ENCODE data around the gene GABBR2. TPM values are rescaled to one million over a fixed set of nuclear protein-coding genes. Genes with fewer than 3 reads are reported as not detected.
A peak's percentile ranks its signal among the peaks of the same experiment; 100 is the strongest.

GABBR2 gene
- total and polyA plus RNA-seq, 9 of the 15 experiments (the other 6 are each of a cell fraction or from before 2014, with no cell fraction given): 0.15 to 1.9 (median 0.32) TPM

GRCh38 chr9:98410185-98410697 lies 298.5 kb downstream of the GABBR2 start (continued):
- TF ChIP-seq ZBTB11 (CRISPR knock-in tag; IDR thresholded peaks at IDR 0.05) (0 out of 6 replicates have a peak, but pooled peaks of 1 of the 3 experiments have one; percentile 42), SRF (CRISPR knock-in tag; IDR thresholded peaks at IDR 0.05) (peak in 1 of 2 experiments; percentile 83; a peak in 1 of 4 replicates), ETV5 (CRISPR knock-in tag; IDR thresholded peaks at IDR 0.05; ENCODE audit: low read depth) (peak; percentile 59; the same call in 1 of the 2 replicates), FOSL1 (tag; conservative IDR thresholded peaks at IDR 0.05) (peak; percentile 42; the same call in 1 of the 2 replicates), NR3C1 (CRISPR knock-in tag; IDR thresholded peaks at IDR 0.05) (no peak), REST (IDR thresholded peaks at IDR 0.05; ENCODE audit: borderline replicate concordance) (no peak), REST (CRISPR knock-in tag; IDR thresholded peaks at IDR 0.05; ENCODE audit: low read depth) (no peak), RBM15 (IDR thresholded peaks at IDR 0.05; ENCODE audit: insufficient read depth, low read length) (no peak), ZNF282 (CRISPR knock-in tag; IDR thresholded peaks at IDR 0.05) (no peak), ID3 (CRISPR knock-in tag; IDR thresholded peaks at IDR 0.05) (no peak), ID3 (tag; IDR thresholded peaks at IDR 0.05) (no peak), MAFK (IDR thresholded peaks at IDR 0.05; ENCODE audit: low read length) (no peak), THAP12 (CRISPR knock-in tag; IDR thresholded peaks at IDR 0.05) (no peak)

Data from K562 (cell line).